ENCODE measurements around the gene SSC5D. TPM values are rescaled to one million over a fixed set of nuclear protein-coding genes. Genes with fewer than 3 reads are reported as not detected.

Gene SSC5D
- total and polyA plus RNA-seq, 2 of the 4 experiments (the other 2 are of a cell fraction) = 1.4 to 19.1 TPM

DNA sequence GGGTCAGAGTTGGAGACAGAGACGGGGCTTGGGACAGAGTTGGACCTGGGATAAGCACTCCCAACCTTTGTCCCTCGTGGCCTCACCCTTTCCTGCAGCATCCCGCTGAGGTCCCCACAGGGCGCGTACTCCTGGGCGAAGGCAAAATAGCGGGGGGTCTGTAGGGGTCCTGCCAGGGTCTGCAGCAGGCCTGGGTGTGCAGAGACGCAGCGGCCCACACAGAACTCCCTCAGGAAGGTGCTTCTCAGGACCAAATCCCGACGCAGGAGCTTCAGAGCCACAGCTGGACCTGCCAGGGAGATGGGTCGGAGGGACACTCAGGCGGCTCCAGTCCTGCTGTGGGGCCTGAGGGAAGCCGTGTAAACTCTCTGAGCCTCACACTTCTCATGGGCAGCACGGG is 55.8 kb downstream of the SSC5D start:
- Histone ChIP-seq H3K23ac (ENCODE audit: low read depth, low read length) (no peak overlapping the region), H3K9me3 (ENCODE audit: control insufficient read depth, insufficient read depth, low read length) (no peaks in the 10 kb centered on the region; the same call in 1 of the 2 replicates), H3K4me3 (ENCODE audit: insufficient read depth, low read depth, low read length) (no peak overlapping the region), H3K4me1 (ENCODE audit: control insufficient read depth, insufficient read depth, low read length) (peaks cover 17% of the 10 kb centered on the region), H4K5ac (ENCODE audit: low read depth, low read length) (no peak overlapping the region), H3K56ac (ENCODE audit: extremely low read depth, insufficient read depth, low read length) (no peak overlapping the region), H3K4ac (ENCODE audit: low read depth, low read length) (no peak overlapping the region), H3K9ac (ENCODE audit: low read depth, low read length) (no peak overlapping the region), H2BK120ac (ENCODE audit: low read depth, low read length) (no peak overlapping the region), H4K8ac (ENCODE audit: low read depth in 2 of 2, low read length in 2 of 2) (no peak overlapping the region), H3K4me2 (ENCODE audit: low read depth, low read length) (no peak overlapping the region), H2AFZ (replicated peaks; ENCODE audit: low read length, poor library complexity) (no peak overlapping the region), H3K18ac (ENCODE audit: low read depth, low read length) (no peak overlapping the region), H2AK9ac (replicated peaks; ENCODE audit: low read depth, low read length, poor library complexity) (no peak overlapping the region), H2AK5ac (ENCODE audit: low read depth, low read length) (no peak overlapping the region), H3K27ac (ENCODE audit: insufficient read depth, low read length) (no peak overlapping the region), H3K27me3 (ENCODE audit: control insufficient read depth, insufficient read depth, low read length) (no peaks in the 10 kb centered on the region; the same call in 1 of the 2 replicates), H2BK5ac (ENCODE audit: low read depth, low read length, poor library complexity, severe bottlenecking) (no peak overlapping the region), H2BK15ac (ENCODE audit: low read depth, low read length) (no peak overlapping the region), H2BK20ac (ENCODE audit: low read depth, low read length) (no peak overlapping the region), H3K14ac (replicated peaks; ENCODE audit: low read depth, low read length) (no peak overlapping the region), H3K9me1 (ENCODE audit: insufficient read depth, low read length) (0 out of 2 replicates have a peak, but pooled peaks cover 8% of the 10 kb centered on the region), H4K20me1 (ENCODE audit: insufficient read depth, low read length) (no peaks in the 10 kb centered on the region), H3K36me3 (ENCODE audit: control insufficient read depth, insufficient read depth, low read length) (no peaks in the 10 kb centered on the region), H3K79me1 (ENCODE audit: low read depth in 1 of 2, low read length in 2 of 2) (no peaks in the 10 kb centered on the region), H4K91ac (ENCODE audit: insufficient read depth, low read depth, low read length) (no peak overlapping the region)
- ChIA-PET POLR2A (ENCODE audit: unreplicated experiment) (no interaction called here), CTCF (interaction anchor here (0.6 kb wide), 1 partner anchor 16 kb away, joined by 3 read pairs; no protein-coding TSS in a partner anchor)
- intact Hi-C loops (cut with micrococcal nuclease) = no loop called here
- BruUV-seq (replicated peaks) = no TSS peak
- dilution Hi-C loops (cut with HindIII; ENCODE audit: low sequenced_read_pairs, unreplicated experiment) = no loop called here
- ATAC-seq (ENCODE audit: low read depth) (no peak), DNase-seq (no peak)
- WGBS, 2 experiments (ENCODE audit: extremely low coverage in 2 of 2, insufficient read length in 1 of 2) = 91% methylated on average over 7 of the region's 15 CpGs; no CpG with 5 or more reads in 1 of the 2 experiments
- no peak for TF ChIP-seq MAZ (IDR thresholded peaks at IDR 0.05; ENCODE audit: borderline replicate concordance, low read depth, low read length)
- in situ Hi-C loops (cut with MboI; ENCODE audit: low sequenced_read_pairs) = no loop called here

Measured in IMR-90 (cell line).